ENCODE measurements around the gene PLAU.

- no peak for TF ChIP-seq CTCF (IDR thresholded peaks at IDR 0.05; ENCODE audit: low read depth, low read length)
- no peak for TF ChIP-seq EZH2phosphoT487 (IDR thresholded peaks at IDR 0.05; ENCODE audit: low read depth)
Measured at GRCh38 chr10:73910764-73911552, at the start of gene PLAU.
